Daoy (cell line): ENCODE data around the gene NTRK2. TPM values are rescaled to one million over a fixed set of nuclear protein-coding genes. Genes with fewer than 3 reads are reported as not detected.
A peak's percentile ranks its signal among the peaks of the same experiment; 100 is the strongest.

ENCODE experiments used
- DNase-seq: peaks from one replicate; pipeline ENCODE4 v3.0.0-alpha.2; 2015; ENCODE audit warnings: low read depth
- total RNA-seq: library from RNA; depleted of rRNA; stranded (reverse); fragments of >200 nt; shearing (Covaris generic); gene quantifications from 2 replicates; pipeline ENCODE4 v1.2.3, GENCODE V29; 2014

NTRK2 gene
- total RNA-seq, 1 experiment from 2014 or later: 0.29 TPM

GRCh38 chr9:84818791-84819190 is 149.3 kb downstream of the NTRK2 start:
- DNase-seq: no peak

- no peak for DNase-seq
Measured at GRCh38 chr9:84819491-84819991, 150.0 kb downstream of the NTRK2 start.

GRCh38 chr9:84821431-84821830 is 151.9 kb downstream of the NTRK2 start:
- no peak for DNase-seq

GRCh38 chr9:84822589-84823233 is 153.2 kb downstream of the NTRK2 start:
- no peak for DNase-seq

GRCh38 chr9:84823421-84824271 is 154.1 kb downstream of the NTRK2 start:
- no peak for DNase-seq

- no peak for DNase-seq
Measured at GRCh38 chr9:84827216-84827765, 157.8 kb downstream of the NTRK2 start.

GRCh38 chr9:84828046-84828445 is 158.5 kb downstream of the NTRK2 start:
- no peak for DNase-seq

GRCh38 chr9:84829471-84829870 is 159.9 kb downstream of the NTRK2 start:
- DNase-seq: no peak

GRCh38 chr9:84829997-84830696 is 160.6 kb downstream of the NTRK2 start:
- DNase-seq: no peak

- no peak for DNase-seq
Measured at GRCh38 chr9:84831377-84831776, 161.8 kb downstream of the NTRK2 start.

GRCh38 chr9:84832453-84832852 is 162.9 kb downstream of the NTRK2 start:
- no peak for DNase-seq

GRCh38 chr9:84834426-84834825 is 164.9 kb downstream of the NTRK2 start:
- no peak for DNase-seq

GRCh38 chr9:84835745-84836144 is 166.2 kb downstream of the NTRK2 start:
- DNase-seq: no peak

GRCh38 chr9:84838879-84839278 is 169.3 kb downstream of the NTRK2 start:
- no peak for DNase-seq

GRCh38 chr9:84839541-84839940 is 170.0 kb downstream of the NTRK2 start:
- DNase-seq: peak; percentile 53

GRCh38 chr9:84841931-84842330 is 172.4 kb downstream of the NTRK2 start:
- DNase-seq: no peak

GRCh38 chr9:84843175-84843824 is 173.8 kb downstream of the NTRK2 start:
- DNase-seq: no peak

- no peak for DNase-seq
Measured at GRCh38 chr9:84845956-84846900, 176.7 kb downstream of the NTRK2 start.

GRCh38 chr9:84846906-84847305 is 177.4 kb downstream of the NTRK2 start:
- DNase-seq: no peak

GRCh38 chr9:84849049-84849448 is 179.5 kb downstream of the NTRK2 start:
- DNase-seq: no peak
